Measurements from ENCODE around the gene ITGA1.
"Not testable (repeated sequence)": the region's sequence is repeated elsewhere in the genome, so short reads cannot be mapped to it uniquely, and the experiment has no call there.

ITGA1 gene

DNA sequence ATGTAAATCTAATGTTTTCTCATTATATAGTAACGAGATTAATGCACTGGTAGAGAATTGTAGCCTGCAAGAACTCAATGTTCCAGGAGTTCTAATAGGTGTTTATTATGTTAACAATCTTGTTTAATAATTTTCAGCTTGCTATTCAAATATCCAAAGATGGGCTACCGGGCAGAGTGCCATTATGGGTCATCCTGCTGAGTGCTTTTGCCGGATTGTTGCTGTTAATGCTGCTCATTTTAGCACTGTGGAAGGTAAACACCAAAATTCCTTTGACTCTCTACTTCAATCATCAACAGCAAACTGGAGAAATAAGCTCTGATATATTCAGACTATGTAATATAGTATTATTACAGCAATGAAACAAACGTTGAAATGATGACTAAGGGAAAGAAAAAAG, 159.5 kb downstream of the ITGA1 start:
- Mint-ChIP-seq H3K4me1 (peaks cover 7% of the 10 kb centered on the region), H3K27me3 (no peaks in the 10 kb centered on the region), H3K27ac (ENCODE audit: low read depth) (no peak overlapping the region), H3K4me3 (no peak overlapping the region), H3K36me3 (ENCODE audit: insufficient read depth) (peaks cover 2% of the 10 kb centered on the region), H3K9me3 (no peaks in the 10 kb centered on the region)
- DNase-seq (ENCODE audit: low spot score in 2 of 2) (no peak), ATAC-seq (replicated peaks; ENCODE audit: extremely low read depth, poor library complexity, severe bottlenecking) (no peak)

DNA sequence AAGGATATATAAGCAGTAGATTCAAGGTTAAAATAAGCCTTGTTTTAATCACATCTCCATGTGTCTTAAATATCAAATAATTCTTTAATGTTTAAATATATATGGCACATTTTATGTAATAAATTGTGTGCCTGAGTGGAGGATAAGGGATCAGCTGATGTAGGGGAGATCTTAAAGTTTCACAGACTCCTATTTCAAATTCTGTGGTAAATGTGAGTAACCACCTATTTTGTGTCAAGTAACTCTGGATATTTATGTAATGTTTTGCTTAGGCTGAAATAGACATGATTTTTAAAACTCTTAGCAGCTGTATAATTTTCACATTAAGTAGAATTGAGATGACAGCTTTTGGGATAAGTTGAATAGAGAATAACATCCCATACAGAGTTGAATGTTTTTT, 160.1 kb downstream of the ITGA1 start:
- Mint-ChIP-seq H3K36me3 (ENCODE audit: insufficient read depth) (peaks cover 2% of the 10 kb centered on the region), H3K4me1 (peaks cover 7% of the 10 kb centered on the region), H3K27ac (ENCODE audit: low read depth) (no peak overlapping the region), H3K9me3 (no peaks in the 10 kb centered on the region), H3K27me3 (no peaks in the 10 kb centered on the region), H3K4me3 (no peak overlapping the region)
- DNase-seq (ENCODE audit: low spot score in 2 of 2) (no peak), ATAC-seq (replicated peaks; ENCODE audit: extremely low read depth, poor library complexity, severe bottlenecking) (no peak)

DNA sequence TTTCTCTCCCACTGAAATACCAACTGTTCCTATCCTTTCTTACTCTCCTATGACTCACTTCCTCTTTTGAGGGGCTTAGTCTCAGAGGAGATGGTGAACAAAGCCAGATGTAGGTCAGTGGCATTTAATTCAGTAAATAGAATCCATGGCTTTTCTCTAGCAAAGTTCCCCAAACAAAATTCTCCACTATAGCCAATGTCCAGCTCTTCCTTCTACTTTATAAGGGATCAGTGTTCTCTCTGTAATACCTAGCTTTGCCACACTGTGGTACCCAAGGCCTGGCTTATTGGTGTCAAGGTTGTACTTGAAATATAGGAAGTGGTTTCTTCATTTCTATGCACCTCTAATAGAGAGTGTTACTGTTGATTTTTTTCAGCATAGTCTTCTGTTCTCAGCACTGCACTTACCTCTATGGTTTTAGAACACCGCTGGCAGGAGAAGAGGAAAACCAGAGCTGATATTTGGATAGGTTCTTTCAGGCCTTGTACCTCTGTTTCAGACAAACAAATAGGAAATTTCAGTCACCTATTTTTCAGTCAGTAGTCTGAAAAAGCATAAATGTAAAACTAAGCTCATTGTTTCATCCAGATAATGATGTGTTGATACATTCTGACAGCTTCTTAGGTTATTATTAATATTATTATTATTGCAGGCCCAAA, 160.8 kb downstream of the ITGA1 start:
- Mint-ChIP-seq H3K4me1 (peaks cover 7% of the 10 kb centered on the region), H3K27ac (ENCODE audit: low read depth) (no peak overlapping the region), H3K36me3 (ENCODE audit: insufficient read depth) (peaks cover 2% of the 10 kb centered on the region)

DNA sequence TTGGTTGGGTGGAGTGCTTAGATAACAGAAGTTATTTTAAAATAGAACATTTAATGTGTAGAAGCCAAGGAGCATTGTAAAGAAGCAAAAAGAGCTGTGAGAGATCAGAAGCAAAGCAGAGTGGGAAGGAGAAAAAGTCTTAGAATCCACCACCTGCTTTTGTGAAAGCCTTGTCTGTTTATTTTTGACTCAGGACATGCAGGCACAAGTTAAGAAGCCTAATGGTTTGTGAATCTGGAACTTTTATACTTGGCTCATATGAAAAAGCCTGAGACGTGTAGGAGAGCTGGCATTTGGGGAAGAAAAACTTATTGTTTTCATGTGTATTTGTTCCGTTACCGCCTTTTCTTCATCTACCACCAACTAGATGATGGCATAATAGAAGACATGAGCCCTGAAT, 163.0 kb downstream of the ITGA1 start:
- no peak for ATAC-seq (replicated peaks; ENCODE audit: extremely low read depth, poor library complexity, severe bottlenecking)
- no peak for DNase-seq (ENCODE audit: low spot score in 2 of 2)
- H3K27ac Mint-ChIP-seq (ENCODE audit: low read depth) = no peak overlapping the region
- H3K9me3 Mint-ChIP-seq = no peaks in the 10 kb centered on the region
- no peaks in the 10 kb centered on the region for H3K27me3 Mint-ChIP-seq
- no peak overlapping the region for H3K4me3 Mint-ChIP-seq
- H3K4me1 Mint-ChIP-seq = peaks cover 7% of the 10 kb centered on the region
- H3K36me3 Mint-ChIP-seq (ENCODE audit: insufficient read depth) = peaks cover 2% of the 10 kb centered on the region

More for the DNA sequence above, 160.8 kb downstream of the ITGA1 start:
- no peaks in the 10 kb centered on the region for H3K27me3 Mint-ChIP-seq
- H3K4me3 Mint-ChIP-seq = no peak overlapping the region
- H3K9me3 Mint-ChIP-seq = no peaks in the 10 kb centered on the region
- ATAC-seq (replicated peaks; ENCODE audit: extremely low read depth, poor library complexity, severe bottlenecking) (peak; percentile 96), DNase-seq (ENCODE audit: low spot score in 2 of 2) (peak; percentile 27 to 42)

DNA sequence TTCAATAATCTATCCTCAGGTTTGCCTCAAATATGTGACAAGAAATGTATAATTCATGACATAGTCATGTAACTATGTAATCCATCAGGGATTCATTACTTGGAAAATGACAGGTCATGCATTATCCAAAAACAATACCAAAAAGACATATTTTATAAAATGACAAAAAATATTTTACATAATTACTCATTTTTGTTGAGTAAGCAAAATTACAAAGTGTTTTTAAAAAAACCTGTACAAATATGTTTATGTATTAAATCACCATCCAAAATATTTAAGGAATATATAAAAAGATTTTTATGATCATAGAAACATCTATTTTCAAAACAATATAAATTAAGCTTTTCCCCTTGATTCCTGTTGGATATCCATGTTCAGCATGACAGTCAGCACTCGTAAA, 164.8 kb downstream of the ITGA1 start:
- Mint-ChIP-seq H3K27ac (ENCODE audit: low read depth) (no peak overlapping the region), H3K4me3 (no peak overlapping the region), H3K27me3 (no peaks in the 10 kb centered on the region), H3K9me3 (no peaks in the 10 kb centered on the region), H3K4me1 (peaks cover 7% of the 10 kb centered on the region), H3K36me3 (ENCODE audit: insufficient read depth) (peaks cover 2% of the 10 kb centered on the region)
- no peak for DNase-seq (ENCODE audit: low spot score in 2 of 2)
- no peak for ATAC-seq (replicated peaks; ENCODE audit: extremely low read depth, poor library complexity, severe bottlenecking)

DNA sequence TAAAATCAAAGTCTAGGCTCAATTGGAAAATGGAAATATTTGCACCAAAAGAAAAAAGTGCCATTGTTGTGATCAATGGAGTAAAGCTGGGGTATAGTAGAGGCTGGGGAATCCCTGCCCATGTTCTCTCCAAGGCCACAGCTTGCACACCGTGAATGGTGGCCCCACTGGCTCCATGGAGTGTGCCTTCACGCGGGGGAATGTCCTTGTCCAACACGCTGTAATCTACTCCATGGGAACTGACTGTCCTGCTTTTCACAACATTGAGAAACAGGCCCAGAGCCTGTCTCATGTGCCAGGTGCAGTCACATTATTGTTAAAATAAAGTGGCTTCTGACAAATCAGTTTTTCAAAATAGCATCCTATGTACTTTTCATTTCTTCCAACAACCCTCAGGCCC, 168.3 kb downstream of the ITGA1 start:
- Mint-ChIP-seq H3K36me3 (ENCODE audit: insufficient read depth) (peaks cover 2% of the 10 kb centered on the region), H3K4me3 (no peak overlapping the region), H3K27ac (ENCODE audit: low read depth) (no peak overlapping the region), H3K4me1 (no peaks in the 10 kb centered on the region), H3K9me3 (no peaks in the 10 kb centered on the region), H3K27me3 (no peaks in the 10 kb centered on the region)
- ATAC-seq (replicated peaks; ENCODE audit: extremely low read depth, poor library complexity, severe bottlenecking) (no peak), DNase-seq (ENCODE audit: low spot score in 2 of 2) (no peak)

DNA sequence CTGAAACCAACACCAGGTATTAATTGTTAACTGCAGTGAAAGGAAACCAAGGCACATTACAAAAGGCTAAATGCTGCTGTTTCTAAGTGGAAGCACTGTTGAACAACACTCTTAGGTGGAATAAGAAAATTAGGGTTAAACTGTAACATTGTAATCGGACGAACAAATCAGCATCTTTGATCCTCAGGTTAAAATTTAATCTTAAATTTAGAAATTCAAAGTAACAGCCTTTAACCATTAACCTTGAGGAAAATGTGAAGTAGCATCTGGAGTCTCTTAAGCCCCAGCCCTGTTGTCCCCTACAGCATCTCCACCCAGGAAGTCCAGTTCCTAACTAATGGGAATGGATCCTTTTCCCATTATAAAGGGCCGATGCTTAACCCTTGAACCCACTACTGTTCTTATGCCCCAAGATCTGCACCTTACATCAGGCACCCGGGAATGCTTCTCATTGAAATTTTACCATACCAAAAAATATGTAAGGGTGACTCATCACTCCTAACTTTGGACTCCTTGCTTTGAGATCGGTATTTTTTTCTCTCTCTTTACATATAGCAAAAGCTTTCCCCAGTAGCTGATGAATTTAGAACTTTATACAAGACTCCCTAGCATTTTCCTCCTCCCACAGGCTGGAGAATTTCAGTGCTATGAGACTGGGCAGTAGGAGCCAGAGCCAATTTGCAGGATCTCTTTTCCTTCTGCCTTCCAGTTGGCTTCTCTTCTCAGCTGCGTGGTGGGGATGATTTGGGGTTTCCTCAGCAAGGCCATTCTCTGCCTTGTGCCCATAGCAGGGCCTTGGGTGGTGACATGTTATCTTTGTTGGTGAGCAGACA, 169.4 kb downstream of the ITGA1 start:
- DNase-seq (ENCODE audit: low spot score in 2 of 2) (no peak), ATAC-seq (replicated peaks; ENCODE audit: extremely low read depth, poor library complexity, severe bottlenecking) (no peak)
- H3K4me1 Mint-ChIP-seq = no peaks in the 10 kb centered on the region
- no peak overlapping the region for H3K4me3 Mint-ChIP-seq
- no peaks in the 10 kb centered on the region for H3K9me3 Mint-ChIP-seq
- H3K27ac Mint-ChIP-seq (ENCODE audit: low read depth) = no peak overlapping the region
- no peaks in the 10 kb centered on the region for H3K27me3 Mint-ChIP-seq
- H3K36me3 Mint-ChIP-seq (ENCODE audit: insufficient read depth) = no peaks in the 10 kb centered on the region

DNA sequence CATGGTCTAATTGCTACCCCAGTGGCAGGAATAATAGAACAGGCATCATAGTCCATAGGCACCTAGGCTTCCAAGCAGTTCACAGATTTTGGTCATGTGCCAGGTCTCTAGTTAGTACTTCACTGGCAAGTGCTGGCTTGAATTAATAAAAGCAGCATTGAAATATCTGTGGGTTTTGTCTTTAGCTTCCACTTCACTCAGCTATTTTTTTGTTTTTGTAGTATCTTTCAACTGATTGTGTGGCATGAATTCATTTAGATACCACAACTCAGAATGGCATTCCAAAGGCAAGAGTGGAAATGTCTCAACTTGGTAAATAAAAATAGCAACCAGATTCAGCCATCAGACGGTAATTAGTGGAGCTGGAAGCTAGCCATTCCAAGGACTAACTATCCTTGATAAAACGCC, 173.6 kb downstream of the ITGA1 start:
- H3K9me3 Mint-ChIP-seq = no peaks in the 10 kb centered on the region
- H3K4me3 Mint-ChIP-seq = no peak overlapping the region
- no peaks in the 10 kb centered on the region for H3K4me1 Mint-ChIP-seq
- ATAC-seq (replicated peaks; ENCODE audit: extremely low read depth, poor library complexity, severe bottlenecking) (no peak), DNase-seq (ENCODE audit: low spot score in 2 of 2) (no peak)
- H3K27me3 Mint-ChIP-seq = no peaks in the 10 kb centered on the region
- no peaks in the 10 kb centered on the region for H3K36me3 Mint-ChIP-seq (ENCODE audit: insufficient read depth)
- no peak overlapping the region for H3K27ac Mint-ChIP-seq (ENCODE audit: low read depth)

DNA sequence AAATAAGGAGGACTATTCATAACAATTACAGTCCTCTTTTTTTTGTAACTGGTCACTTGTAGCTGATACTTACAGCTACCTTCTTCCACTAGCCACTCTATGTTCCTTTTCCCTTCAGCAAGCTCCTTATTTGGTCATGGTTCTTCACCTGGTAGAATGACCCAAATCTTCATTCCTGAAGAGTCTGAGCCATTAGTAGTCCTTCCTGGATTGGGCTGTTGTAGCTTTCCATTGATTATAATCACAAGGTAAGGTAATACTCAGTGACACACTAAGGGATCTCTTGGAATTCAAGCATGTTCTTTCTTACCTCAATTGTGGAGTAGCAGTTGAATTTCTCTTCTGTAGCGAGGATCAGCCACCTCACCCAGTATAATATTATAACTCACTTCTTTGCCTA, 175.9 kb downstream of the ITGA1 start:
- no peak overlapping the region for H3K27ac Mint-ChIP-seq (ENCODE audit: low read depth)
- H3K27me3 Mint-ChIP-seq = peaks cover 15% of the 10 kb centered on the region
- no peak overlapping the region for H3K4me3 Mint-ChIP-seq
- ATAC-seq (replicated peaks; ENCODE audit: extremely low read depth, poor library complexity, severe bottlenecking) (no peak), DNase-seq (ENCODE audit: low spot score in 2 of 2) (no peak)
- peaks cover under 1% of the 10 kb centered on the region for H3K9me3 Mint-ChIP-seq
- H3K4me1 Mint-ChIP-seq = no peaks in the 10 kb centered on the region
- H3K36me3 Mint-ChIP-seq (ENCODE audit: insufficient read depth) = no peaks in the 10 kb centered on the region

DNA sequence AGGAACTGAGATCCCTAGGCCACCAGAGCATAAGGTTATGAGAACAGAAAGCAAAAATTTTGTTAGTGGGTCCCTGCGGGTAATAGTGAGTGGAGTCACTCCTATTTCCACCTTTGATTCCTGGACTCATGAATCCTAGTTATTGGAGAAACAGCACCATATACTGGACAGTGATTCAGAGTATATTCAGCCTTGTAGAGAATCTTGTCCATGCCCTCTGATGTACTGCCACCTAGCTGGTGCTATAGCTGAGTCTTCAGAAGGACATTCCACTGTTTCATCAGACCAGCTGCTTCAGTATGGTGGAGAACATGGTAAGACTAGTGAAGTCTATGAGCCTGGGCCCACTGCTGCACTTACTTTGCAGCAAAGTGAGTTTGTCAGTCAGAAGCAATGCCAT, 176.4 kb downstream of the ITGA1 start:
- no peak for DNase-seq (ENCODE audit: low spot score in 2 of 2)
- Mint-ChIP-seq H3K36me3 (ENCODE audit: insufficient read depth) (no peaks in the 10 kb centered on the region), H3K27me3 (peaks cover 20% of the 10 kb centered on the region), H3K4me1 (no peaks in the 10 kb centered on the region), H3K9me3 (peaks cover 5% of the 10 kb centered on the region), H3K4me3 (no peak overlapping the region), H3K27ac (ENCODE audit: low read depth) (no peak overlapping the region)
- ATAC-seq (replicated peaks; ENCODE audit: extremely low read depth, poor library complexity, severe bottlenecking) = no peak

DNA sequence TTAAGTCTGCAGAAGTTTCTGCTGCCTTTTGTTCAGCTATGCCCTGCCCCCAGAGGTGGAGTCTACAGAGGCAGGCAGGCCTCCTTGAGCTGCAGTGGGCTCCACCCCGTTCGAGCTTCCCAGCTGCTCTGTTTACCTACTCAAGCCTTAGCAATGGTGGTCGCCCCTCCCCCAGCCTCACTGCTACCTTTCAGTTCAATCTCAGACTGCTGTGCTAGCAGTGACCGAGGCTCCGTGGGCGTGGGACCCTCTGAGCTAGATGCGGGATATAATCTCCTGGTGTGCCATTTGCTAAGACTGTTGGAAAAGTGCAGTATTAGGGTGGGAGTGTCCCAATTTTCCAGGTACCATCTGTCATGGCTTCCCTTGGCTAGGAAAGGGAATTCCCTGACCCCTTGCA, 188.4 kb downstream of the ITGA1 start:
- H3K27me3 Mint-ChIP-seq = peaks cover 67% of the 10 kb centered on the region
- not testable (repeated sequence) for ATAC-seq (replicated peaks; ENCODE audit: extremely low read depth, poor library complexity, severe bottlenecking); H3K9me3 Mint-ChIP-seq; H3K27ac Mint-ChIP-seq (ENCODE audit: low read depth); DNase-seq (ENCODE audit: low spot score in 2 of 2); H3K36me3 Mint-ChIP-seq (ENCODE audit: insufficient read depth); H3K4me1 Mint-ChIP-seq; H3K4me3 Mint-ChIP-seq

DNA sequence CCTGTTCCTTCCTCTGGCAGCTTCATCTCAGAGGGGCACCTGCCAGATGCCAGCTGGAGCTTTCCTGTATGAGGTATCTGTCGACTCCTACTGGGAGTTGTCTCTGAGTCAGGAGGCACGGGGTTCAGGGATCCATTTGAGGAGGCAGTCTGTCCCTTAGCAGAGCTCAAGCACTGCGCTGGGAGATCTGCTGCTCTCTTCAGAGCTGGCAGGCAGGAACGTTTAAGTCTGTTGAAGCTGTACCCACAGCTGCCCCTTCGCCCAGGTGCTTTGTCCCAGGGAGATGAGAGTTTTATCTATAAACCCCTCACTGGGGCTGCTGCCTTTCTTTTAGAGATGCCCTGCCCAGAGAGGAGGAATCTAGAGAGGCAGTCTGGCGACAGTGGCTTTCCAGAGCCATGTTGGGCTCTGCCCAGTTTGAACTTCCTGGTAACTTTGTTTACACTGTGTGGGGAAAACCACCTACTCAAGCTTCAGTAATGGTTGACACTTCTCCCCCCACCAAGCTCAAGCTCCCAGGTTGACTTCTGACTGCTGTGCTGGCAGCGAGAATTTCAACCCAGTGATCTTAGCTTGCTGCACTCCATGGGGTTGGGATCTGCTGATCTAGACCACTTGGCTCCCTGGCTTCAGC, 189.7 kb downstream of the ITGA1 start:
- Mint-ChIP-seq H3K27ac (ENCODE audit: low read depth) (no peak overlapping the region), H3K9me3 (no peaks in the 10 kb centered on the region), H3K27me3 (peaks cover 61% of the 10 kb centered on the region), H3K4me1 (no peaks in the 10 kb centered on the region), H3K4me3 (no peak overlapping the region), H3K36me3 (ENCODE audit: insufficient read depth) (no peaks in the 10 kb centered on the region)
- DNase-seq (ENCODE audit: low spot score in 2 of 2) (no peak), ATAC-seq (replicated peaks; ENCODE audit: extremely low read depth, poor library complexity, severe bottlenecking) (no peak)

DNA sequence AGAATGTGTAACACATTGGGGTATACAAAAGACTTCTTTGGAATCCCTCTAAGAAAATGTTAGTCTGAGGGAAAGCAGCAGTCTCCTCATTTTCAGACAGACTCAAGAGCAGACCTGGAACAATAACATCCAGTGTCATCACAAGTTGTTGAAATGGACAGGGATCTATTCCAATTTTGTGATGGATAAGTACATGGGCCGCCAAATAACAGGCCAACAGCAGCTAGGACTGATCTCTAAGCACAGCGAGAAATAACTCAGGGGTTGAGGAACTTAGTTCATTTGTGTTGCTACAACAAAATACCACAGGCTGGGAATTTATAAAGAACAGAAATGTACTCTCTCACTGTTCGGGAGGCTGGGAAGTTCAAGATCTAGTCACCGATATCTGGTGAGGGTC, 193.8 kb downstream of the ITGA1 start:
- Mint-ChIP-seq H3K4me3 (no peak overlapping the region), H3K4me1 (no peaks in the 10 kb centered on the region), H3K36me3 (ENCODE audit: insufficient read depth) (no peaks in the 10 kb centered on the region), H3K9me3 (no peaks in the 10 kb centered on the region), H3K27me3 (peaks cover 60% of the 10 kb centered on the region), H3K27ac (ENCODE audit: low read depth) (no peak overlapping the region)
- no peak for DNase-seq (ENCODE audit: low spot score in 2 of 2)
- no peak for ATAC-seq (replicated peaks; ENCODE audit: extremely low read depth, poor library complexity, severe bottlenecking)
